SKM-1 (cell line): ENCODE measurements around the gene CADPS2.
"Not testable (repeated sequence)": the region's sequence is repeated elsewhere in the genome, so short reads cannot be mapped to it uniquely, and the experiment has no call there.

Source experiments
- DNase-seq: peaks from one replicate; lab custom pipeline; 2025; ENCODE audit not compliant: unreplicated experiment; lab: John Stamatoyannopoulos, UW

CADPS2 gene

DNA sequence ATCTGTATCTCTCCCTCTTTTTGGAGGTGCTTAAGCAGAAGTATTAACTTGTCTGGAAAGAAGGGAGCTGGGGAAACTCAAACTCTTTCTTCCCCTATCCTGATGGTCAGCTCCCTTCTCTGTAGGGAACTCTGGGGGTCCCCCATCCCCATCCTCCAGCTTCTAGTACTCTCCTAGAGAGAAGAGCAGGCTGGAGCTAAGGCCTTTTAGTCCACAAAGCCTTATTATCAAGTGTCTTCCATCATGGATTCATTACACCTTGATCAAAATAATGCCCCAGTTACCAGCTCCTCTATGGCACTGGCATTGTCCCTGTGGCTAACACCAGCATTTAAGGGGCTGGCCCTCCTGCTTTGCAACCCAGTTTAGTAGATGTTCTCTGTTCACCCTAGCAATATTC is 35.7 kb downstream of the CADPS2 start:
- DNase-seq, result no peak

- no peak for DNase-seq
Observed at GRCh38 chr7:122849957-122850328, 36.3 kb downstream of the CADPS2 start.

GRCh38 chr7:122849322-122849956 is 36.8 kb downstream of the CADPS2 start:
- DNase-seq, result no peak

- no peak for DNase-seq
Observed at GRCh38 chr7:122847871-122848473, 38.3 kb downstream of the CADPS2 start.

DNA sequence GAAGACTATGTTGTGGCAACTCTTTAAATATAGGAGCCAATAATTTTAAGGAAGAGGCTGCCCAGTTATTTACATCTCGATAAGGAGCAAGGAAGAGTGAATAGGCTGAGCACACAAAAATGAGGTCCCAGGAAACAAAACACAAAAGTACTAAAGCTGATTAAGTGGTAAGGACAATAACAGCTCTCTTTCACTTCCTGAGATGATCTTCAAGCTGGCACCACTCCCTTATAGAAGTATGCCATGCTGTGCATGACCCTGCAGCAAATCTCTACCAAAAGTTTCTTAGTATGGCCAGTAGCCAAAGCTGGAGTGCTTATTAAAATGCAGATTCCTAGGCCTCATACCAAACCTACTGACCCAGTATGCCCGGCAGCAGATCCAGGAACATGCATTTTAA is 39.7 kb downstream of the CADPS2 start:
- no peak for DNase-seq

- no peak for DNase-seq
Observed at GRCh38 chr7:122845286-122845685, 41.0 kb downstream of the CADPS2 start.

DNA sequence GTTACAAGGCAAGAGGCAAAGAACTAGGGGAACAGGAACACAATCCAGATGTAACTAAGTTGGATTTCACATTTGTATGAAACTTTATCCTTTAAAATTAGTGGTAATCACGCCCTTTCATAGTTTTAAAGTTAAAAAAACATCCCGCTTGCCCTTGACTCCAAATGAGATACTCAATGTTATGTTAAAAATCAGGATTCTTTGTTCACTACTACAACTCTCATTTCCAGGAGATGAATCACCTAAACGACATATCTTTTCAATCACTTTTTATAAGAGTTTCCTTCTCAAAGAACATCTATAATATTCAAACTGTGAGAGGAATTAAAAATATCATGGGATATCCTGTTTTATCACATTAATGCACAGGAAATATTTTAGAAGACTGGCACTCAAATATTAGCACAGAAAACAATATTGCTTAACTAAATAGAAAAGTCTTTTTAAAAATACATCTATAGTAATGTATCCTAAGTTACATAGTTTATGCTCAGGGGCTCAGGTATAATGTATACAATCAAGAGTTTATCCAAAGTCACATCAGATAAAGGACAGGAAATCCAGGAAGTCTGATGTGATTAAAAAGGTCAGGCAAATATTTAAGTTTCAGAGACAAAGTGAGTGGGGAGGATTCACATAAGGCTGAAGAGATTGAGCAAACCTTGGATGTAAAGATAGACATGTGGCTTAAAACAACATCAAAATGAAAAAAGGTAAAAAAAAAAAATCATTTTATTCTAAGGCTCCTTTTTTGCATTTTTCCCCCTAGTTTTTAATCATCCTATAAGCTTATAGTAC is 41.9 kb downstream of the CADPS2 start:
- DNase-seq, result no peak

DNA sequence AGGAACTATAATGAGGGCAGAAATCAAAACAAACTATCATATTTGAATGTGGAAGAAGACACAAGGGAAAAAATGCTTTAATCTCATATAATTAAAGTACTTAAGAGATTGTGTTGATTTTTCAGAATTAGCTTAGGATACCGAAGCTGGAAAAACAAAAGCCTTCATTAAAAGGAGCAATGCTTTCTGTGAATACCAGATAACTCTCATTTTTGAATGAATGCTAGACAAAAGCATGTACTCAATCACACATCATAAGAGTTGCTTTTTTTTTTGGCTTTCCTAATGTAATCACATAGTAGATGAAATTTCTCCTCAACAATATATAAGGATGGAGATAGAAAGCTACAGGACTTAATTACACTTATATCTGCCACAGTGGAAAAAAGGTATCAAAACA is 43.3 kb downstream of the CADPS2 start:
- DNase-seq, result no peak

DNA sequence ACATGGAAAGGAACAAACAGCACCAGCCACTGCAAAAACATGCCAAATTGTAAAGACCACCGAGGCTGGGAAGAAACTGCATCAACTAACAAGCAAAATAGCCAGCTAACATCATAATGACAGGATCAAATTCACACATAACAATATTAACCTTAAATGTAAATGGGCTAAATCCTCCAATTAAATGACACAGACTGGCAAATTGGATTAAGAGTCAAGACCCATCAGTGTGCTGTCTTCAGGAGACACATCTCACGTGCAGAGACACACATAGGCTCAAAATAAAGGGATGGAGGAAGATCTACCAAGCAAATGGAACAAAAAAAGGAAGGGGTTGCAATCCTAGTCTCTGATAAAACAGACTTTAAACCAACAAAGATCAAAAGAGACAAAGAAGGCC is 50.0 kb downstream of the CADPS2 start:
- not testable (repeated sequence) for DNase-seq

- not testable (repeated sequence) for DNase-seq
Observed at GRCh38 chr7:122834571-122834942, 51.7 kb downstream of the CADPS2 start.

DNA sequence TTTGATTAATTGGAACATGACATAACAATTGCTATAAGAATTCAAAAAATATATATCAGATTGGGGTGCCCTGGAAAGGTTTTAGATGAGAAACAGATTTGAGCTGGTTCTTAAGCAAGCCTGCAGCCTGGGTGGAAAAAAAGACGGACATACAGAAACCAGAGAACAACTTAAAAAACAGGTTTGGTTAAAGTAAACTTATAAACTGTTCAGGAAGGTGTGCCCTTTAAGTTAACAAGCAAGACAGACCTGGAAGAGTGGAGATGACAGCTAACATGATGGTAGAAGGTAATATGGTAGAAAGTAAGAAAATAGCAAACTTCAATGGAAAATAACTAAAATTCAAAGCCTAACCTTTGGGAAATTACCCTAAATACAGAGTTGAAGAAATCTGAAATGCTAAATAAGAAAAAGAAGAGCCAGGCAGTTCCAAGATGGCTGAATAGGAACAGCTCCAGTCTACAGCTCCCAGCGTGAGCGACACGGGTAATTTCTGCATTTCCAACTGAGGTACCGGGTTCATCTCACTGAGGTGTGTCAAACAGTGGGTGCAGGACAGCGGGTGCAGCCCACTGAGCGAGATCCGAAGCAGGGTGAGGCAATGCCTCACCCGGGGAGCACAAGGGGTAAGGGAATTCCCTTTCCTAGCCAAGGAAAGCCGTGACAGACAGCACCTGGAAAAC is 52.2 kb downstream of the CADPS2 start:
- DNase-seq, result no peak

- no peak for DNase-seq
Observed at GRCh38 chr7:122831436-122831835, 54.8 kb downstream of the CADPS2 start.

- no peak for DNase-seq
Observed at GRCh38 chr7:122829962-122830361, 56.3 kb downstream of the CADPS2 start.

DNA sequence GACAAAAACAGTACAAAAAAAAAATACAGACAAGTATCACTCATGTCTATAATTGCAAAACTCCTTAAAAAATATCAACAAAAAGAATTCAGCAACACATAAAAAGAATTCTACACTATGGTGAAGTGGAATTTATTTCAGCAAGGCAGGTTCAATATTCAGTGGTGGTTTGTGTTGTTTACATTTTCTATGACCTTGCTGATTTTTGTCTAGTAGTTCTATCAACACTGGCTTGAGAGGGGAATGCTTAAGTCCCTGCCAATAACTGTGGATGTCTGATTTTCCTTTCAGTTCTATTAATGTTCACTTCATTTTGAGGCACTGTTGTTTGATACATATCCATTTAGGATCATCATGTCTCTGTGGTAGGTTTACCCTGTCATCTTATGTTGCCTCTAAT is 58.5 kb downstream of the CADPS2 start:
- DNase-seq, result no peak

DNA sequence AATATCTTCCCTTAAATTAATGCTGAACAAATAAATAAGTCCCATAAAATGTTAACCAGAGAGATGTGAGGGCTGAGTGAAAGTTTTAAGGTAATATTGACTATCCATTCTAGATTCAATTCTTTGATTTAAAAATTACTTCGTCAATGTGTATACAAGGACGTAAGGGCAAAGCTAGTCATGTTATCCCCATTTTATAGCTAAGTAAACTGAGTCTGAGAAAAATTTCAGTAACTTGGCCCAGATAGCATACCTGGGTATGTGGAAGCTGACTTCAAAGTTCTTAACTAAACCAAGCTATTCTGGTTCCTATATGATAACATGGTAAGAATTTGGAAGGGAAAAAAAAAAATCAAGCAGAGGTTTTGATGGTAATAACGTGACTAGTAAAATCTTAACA is 72.4 kb downstream of the CADPS2 start:
- no peak for DNase-seq

DNA sequence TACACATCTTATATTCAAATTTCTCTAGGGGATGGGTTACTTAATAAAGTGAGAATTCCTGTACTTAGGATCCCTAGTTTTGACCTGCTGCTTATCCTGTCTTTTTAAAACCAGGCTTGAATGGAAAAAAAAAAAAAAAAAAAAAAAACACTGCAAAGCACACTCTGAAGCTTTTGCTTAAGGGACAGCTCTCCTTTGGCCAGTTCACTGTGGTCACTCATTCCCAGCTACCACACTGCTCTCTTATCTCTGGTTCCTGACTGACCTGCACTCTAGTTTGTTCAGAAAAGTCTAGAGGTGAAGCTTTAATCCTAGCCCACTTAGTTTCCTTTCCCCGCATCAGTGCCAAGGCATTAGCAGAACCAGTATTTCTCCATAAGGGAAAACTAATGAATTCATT is 82.4 kb downstream of the CADPS2 start:
- no peak for DNase-seq

GRCh38 chr7:122803323-122803722 is 82.9 kb downstream of the CADPS2 start:
- no peak for DNase-seq

- DNase-seq, result no peak
Observed at GRCh38 chr7:122802301-122802751, 83.9 kb downstream of the CADPS2 start.

DNA sequence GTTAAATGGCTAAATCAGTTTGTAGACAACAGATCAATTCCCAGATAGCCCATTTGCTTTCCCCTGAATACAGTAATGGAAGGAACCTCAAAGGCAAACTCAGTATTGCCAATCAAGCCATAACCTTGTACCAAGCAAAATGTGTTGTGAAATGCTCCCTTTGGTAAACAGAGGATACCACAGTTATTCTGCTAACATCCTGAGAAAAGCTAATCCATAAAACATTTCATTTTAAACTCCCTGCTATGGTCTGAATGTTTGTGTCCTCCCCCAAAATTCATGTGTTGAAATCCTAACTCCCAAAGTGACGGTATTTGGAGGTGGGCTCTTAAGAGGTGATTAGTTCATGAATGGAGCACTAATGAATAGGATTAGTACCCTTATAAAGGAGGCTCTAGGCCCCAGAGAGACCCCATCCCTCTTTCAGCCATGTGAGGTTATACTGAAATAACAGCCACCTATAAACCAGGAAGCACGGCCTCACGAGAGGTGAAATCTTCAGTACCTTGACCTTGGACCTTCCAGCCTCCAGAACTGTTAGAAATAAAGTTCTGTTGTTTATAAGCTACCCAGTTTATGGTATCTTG is 94.2 kb downstream of the CADPS2 start:
- no peak for DNase-seq

DNA sequence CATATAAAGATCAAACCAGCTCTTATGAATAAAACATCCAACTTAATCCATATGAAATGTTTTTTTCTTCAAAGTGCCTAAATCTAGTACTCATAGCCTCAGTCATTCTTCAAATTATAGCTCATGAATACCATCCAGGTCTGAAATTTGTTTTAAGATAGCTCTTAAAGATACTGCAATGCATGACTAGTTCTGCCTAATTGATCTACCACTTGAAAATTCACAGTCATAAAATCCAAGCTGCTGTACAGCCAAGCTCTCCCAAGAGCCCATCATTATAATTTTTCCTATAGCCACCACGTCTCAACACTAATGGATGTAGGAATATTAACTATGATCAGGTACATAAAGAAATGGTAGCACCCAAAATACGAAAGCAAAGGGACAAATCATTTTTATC is 95.7 kb downstream of the CADPS2 start:
- DNase-seq, result no peak

DNA sequence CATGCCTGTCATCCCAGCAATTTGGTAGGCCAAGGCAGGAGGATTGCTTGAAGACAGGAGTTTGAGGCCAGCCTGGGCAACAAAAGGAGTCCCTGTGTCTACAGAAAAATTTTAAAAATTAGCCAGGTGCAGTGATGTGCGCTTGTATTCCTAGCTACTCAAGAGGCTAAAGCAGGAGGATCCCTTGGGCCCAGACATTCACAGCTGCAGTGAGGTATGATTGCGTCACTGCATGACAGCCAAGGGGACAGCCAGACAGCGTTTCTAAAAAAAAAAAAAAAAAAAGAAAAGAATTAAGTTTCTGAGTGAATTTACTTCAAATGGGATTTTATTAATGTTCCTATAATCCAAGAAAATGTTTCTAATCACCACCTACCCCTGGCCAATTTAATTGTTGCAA is 96.1 kb downstream of the CADPS2 start:
- no peak for DNase-seq
